Measurements from ENCODE around the gene PSMB10.
"Not testable (repeated sequence)": the region's sequence is repeated elsewhere in the genome, so short reads cannot be mapped to it uniquely, and the experiment has no call there.

Gene PSMB10

DNA sequence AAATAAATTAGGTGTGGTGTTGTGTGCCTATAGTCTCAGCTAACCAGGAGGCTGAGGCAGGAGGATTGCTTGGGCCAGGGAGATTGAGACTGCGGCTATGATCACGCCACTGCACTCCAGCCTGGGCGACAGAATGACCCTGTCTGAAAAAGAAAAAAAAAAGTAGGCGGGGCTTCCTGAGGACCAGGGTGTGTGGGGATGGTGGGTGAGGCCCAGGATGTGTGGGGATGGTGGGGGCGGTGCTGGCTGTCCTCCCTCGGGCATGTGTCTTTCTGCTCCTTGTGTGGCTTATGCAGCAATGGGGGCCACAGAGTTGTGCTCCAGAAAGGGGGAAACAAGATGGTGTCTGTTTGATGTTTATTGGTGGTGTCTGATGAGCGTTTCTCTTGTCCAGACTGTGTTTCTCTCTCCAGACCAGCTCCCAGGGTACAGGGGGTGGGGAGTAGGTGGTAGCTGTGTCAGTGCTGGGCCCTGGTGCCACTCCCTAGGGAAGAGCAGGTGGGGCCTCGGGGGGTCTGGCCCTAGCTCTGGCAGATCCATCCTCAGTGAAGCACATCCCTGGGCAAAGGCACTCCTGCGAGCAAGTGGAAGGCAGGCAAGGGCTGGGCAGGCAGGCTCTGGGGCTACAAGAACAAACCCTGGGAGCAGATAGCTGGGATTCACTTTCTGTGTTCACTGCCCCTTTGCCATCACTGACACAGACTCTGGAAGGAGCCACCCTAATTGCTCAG is 5.0 kb upstream of the PSMB10 start:
- DNase-seq = no peak

DNA sequence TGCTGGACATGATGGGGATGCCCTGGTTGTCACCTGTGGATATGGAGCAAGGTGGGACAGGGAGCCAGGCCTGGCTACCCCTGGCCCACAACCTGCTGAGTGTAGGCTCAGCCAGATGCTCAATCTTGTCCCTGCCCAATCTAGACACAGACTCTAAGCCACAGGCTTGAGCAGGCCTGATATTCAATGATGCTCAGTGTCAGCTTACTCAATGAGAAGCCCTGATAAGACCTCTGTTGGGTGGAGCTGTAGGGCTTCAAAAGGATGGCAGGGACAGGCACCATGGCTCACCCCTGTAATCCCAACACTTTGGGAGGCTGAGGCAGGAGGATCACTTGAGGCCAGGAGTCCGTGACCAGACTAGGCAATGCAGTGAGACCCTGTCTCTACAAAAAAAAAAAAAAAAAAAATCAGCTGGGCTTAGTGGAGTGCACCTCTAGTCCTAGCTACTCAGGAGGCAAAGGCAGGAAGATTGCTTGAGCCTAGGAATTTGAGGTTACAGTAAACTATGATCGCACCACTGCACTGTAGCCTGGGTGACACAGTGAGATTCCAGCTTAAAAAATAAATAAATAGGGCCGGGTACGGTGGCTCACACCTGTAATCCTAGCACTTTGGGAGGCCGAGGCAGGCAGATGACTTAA is 3.9 kb upstream of the PSMB10 start:
- no peak for DNase-seq

DNA sequence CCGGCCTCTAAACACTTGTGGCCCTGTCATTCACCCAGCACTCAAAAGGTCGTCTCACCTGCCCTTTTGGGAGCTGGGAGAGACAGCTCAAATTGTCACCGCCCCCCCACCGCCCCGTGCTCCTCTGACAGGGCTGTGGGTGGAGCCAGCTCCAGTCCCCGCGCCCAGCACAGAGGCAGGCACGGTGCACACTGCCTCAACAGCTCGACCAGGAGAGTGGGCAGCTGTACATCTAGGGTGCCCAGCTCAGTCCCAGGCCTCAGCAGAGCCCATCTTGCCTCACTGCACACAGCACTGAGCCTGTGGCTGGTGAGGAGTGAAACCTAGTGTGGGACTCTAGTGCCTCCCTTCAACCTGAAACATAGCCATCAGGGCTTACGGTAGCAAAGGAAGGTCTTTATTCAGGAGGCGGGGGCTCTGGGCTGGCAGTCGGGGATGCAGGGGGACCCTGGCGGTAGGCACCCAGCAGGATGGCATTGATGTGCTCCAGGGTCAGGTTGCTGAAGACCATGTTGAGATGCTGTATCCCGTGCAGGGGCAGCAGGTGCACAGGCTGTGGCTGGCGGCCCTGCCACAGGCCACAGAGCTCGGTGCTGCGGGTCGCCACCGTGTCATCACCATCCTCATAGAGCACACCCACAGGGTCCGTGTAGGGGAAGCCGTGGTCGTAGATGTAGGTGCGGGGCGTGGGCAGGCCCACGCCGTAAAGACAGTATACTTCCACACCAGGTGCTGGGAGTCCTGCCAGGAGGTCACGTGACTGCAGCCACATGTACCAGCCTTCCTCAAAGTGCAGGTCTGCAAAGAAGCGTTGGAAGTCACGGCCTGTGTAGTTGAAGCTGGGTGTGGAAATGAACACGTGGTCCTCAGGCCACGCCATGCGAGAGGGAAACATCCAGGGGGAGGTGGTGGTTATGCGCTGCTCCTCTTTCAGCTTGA is 3.1 kb upstream of the PSMB10 start:
- no peak for DNase-seq

DNA sequence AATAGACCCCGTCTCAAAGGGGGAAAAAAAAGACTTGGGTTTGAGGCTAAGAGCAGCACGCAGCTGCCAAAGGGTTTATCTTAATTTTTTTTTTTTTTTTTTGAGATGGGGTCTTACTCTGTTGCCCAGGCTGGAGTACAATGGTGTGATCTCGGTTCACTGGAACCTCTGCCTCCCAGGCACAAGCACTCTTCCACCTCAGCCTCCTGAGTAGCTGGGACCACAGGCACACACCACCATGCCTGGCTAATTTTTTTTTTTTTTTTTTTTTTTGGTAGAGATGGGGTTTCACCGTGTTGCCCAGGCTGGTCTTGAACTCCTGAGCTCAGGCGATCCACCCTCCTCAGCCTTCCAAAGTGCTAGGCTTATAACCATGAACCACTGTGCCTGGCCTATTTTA is 1.1 kb upstream of the PSMB10 start:
- not testable (repeated sequence) for DNase-seq

DNA sequence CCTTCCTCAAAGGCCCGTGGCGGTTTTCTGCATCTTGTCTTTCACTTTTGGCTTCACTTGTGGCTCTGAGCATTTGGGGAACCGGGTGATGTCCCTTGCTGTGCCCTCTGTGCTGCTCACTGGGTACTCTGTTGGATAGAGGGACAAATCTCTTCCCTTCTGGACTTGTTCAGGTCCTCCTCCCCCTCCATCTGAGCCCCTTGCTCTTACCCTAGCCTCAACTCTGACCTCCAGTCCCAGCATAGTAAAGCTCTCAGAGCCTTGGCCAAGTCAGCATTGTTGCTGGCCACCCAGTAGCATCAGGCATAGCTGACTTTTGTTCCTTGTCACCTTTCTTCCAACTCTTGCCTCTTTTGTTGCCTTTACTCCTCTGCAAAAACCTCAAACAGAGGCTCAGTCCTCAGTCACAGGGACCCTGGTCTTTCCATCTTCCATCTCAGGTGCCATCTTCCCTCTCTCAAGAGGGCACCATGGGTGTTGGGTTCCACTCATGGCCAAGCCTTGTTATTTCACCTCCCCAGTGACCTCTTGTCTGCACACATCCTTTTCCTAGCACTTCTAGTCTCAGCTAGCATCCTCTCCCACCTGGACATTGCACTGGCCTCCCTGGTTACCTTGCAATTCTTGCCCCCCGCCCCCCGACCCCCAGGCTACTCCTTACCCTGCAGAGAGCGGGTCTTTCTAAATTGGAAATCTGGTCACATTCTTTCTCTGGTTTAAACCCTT is 393 bp upstream of the PSMB10 start:
- no peak for DNase-seq

DNA sequence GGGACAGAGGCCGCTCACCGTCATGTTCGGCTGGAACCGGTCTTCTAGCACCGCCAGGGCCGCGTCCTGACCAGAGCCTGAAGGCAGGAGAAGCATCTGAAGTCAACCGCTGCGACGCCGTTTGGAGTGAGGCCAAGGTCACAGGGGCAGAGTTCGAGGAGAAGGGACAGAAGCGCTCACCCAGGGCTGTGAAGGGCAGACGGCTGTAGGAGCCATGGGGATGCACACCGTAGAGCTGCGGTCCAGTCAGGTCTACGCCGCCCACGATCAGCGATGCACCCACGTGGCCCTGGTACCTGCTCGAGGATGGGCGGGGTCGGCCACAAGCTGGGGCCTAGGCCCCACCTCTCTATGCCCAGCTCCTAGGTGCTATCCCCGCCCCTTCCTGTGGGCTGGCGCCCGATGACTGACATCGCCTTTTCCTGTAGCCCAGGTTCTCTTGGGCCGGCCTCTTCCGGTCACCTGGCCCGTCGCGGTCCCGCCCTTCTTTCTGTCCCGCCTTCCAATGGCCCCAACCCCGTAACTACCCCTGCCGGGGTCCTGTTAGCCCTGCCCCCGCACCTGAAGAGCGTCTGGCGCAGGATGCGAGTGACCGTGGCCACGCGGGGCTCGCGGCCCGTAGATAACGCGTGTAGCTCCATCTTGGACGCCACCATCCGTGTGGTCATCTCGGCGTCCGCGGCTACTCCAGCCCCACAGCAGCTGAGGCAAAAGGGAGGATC is 1.1 kb downstream of the PSMB10 start:
- peak; percentile 90 for DNase-seq

DNA sequence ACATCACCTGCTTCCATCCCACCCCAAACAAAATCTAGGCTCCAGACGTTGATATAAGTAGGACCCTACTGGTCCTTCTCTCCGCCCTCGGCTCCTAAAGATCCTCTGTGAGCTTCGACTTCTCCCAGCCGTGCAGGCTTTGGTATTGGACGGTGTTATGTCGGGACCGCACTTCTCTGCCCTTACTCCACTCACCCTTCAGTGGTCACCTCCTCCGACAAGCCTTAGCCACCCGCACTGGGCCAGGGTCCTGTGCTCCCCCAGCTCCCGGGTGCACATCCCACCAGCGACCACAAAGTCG is 1.6 kb downstream of the PSMB10 start:
- no peak for DNase-seq

DNA sequence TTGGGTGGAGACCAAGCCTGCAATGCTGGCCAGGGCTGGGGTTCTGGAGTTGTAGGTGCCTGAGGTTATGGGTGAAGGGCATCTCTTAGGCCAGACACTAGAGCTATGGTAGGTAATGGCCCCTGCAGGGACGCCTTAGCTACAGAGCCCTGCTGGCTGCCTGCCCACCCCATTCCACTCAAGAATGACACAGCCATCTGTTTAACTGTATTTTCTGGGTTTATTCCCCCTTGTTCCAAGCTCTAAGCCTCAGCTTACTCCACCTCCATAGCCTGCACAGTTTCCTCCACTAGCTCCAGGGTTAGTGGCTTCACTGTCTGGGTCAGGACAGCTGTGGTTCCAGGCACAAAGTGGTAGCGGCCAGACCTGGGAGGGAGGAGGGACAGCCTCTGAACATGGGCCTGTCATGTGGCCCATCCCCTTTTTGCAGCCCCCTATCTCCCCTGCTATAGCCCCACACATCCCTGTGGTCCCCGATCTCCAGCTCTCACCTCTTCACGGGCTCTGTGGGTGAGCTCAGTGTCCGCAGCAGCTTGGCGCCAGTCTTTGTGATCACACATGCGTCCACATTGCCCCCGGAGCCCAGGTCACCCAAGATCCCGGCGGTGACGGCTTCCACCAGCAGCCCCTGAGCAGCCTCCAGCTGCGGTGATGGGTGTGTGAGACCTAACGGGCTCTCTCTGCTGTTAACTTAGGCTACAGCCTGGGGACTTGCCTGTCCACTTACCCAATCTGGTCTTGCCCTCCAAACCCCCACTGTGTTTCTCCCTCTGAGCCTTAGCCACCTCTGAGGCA is 2.1 kb downstream of the PSMB10 start:
- no peak for DNase-seq

DNA sequence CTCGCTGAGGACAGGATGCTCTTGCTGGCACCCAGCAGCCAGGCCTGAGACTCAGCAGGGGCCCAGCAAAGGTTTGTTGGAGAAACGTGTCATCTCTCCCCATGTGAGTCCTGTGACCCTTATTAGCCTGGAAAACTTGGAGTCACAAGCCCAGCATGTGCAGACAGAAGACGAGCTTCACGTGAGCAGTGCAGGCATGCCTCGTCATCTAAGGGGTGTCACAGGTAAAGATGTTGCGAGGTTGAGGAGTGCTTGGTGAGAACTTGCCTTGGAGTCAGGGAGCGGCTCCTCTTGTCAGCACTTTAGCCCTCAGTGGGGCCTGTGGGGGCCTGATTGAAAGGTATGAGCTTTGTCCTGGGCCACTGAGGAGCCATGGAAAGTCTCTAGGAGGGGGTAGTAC is 2.8 kb downstream of the PSMB10 start:
- no peak for DNase-seq

DNA sequence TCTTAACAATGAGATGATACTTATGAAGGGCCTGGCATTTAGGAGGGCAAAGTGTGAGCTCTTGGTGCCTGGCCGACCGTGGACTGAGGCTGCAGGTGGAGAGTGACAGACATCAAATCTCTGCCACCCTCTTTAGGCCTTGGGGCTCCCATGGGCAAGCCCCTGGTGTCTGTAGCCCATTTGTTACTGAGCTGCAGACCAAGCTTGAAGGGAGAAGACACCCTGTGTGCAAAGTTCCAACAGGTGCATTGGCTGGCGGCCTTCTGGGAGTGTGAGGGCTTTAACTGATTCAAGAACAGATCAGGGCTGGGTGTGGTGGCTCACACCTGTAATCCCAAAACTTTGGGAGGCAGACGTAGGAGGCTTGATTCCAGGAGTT is 4.2 kb downstream of the PSMB10 start:
- DNase-seq = no peak

DNA sequence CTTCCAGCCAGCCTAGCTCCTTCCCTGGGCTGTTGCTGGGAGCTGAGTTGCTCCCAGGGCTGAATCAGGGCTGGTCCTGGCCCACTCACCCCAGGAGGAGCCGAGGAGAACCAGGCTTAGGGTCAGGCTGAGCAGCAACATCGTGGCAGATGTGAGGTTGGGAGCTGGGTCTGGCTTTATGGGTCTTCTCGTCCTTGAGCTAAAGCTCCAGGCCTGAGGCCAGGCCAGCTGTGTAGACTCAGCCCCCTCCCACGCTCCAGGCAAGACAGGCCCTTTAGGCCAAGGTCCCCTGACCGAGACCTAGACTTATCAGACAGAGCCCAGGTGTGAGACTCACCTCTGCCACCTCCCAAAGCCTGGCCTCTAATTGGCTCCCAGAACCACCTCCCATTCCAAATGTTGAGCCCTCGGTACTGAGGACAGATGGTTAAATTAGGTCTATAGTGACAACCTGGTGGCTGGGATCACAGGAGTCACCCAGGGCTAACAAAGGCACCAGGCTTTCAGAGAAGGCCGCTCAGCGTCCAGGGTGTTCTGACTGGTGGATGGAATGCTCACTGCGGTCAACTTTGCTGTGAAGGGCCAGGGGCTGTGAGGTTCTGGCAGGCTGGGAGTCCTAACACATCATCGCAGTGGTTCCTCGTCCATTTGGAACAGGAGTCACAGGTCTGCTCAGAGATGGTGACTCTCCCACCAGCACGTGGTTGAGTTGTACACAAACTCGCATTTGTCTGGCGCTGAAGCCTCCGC is 4.8 kb downstream of the PSMB10 start, which contains the start of gene CTRL:
TSS of gene CTRL (minus strand) at position 151 of the 750 bp plus-strand sequence. CDS start at position 141, 10 bp downstream.
- no peak for DNase-seq

DNA sequence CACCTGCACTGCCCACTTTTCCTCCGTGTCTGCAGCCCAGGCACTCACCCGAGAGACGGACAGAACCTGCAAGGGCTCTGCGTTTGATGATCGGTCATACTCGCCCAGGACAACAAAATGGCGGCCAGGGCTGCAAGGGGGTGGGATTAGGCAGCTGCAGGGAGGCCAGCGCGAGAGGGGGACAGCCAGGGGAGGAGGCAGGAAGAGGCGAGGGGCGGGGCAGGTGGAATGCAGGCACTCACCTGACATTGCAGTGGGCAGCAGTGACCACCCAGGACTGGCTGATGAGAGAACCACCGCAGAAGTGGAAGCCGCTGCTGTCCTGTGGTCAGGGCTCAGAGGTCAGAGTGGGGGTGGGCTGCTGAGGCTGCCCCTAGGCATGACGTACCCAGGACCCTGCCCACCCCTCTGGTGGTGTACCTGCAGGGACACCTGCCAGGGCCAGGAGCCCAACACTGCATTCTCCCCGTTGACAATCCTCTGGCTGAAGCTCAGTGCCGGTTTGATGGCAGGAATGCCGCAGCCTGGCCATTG is 5.9 kb downstream of the PSMB10 start:
- no peak for DNase-seq

DNA sequence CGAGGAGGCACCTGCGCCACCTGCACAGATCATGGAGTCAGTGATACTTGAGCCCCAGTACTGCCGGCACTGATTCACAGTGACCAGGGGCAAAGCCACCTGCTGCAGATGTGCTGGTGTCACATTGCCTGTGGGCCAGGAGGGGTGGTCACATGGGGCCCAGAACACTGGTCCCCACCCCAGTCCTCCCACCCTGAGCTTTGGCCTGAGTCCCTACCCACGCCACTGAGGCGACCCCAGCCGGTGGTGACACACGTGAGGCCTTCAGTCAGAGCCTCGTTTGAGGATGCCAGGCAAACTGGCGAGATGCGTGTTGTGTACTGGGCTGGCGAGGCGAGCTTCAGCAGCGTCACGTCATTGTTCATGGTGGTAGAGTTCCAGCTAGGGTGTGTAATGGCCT is 6.5 kb downstream of the PSMB10 start:
- no peak for DNase-seq

DNA sequence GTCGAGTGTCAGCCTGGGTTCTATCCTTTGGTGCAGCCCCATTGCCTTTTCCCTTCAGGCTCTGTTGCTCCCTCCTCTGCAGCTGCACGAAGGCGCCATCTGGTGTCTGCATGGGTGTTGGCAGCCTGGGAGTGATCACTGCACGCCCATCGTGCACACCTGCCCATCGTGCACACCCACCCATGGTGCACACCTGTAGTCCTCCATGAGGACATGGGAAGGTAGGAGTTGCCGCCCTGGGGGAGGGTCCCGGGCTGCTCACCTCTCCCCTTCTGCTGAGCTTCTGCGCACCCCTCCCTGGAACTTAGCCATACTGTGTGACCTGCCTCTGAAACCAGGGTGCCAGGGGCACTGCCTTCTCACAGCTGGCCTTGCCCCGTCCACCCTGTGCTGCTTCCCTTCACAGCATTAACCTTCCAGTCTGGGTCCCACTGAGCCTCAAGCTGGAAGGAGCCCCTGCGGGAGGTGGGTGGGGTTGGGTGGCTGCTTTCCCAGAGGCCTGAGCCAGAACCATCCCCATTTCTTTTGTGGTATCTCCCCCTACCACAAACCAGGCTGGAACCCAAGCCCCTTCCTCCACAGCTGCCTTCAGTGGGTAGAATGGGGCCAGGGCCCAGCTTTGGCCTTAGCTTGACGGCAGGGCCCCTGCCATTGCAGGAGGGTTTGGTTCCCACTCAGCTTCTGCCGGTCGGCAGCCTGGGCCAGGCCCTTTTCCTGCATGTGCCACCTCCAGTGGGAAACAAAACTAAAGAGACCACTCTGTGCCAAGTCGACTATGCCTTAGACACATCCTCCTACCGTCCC is 7.9 kb downstream of the PSMB10 start:
- peak; percentile 53 for DNase-seq

DNA sequence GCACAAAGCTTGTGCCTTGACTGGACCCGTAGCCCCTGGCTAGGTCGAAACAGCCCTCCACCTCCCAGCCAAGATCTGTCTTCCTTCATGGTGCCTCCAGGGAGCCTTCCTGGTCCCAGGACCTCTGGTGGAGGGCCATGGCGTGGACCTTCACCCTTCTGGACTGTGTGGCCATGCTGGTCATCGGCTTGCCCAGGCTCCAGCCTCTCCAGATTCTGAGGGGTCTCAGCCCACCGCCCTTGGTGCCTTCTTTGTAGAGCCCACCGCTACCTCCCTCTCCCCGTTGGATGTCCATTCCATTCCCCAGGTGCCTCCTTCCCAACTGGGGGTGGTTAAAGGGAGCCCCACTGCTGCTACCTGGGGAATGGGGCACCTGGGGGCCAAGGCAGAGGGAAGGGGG is 8.5 kb downstream of the PSMB10 start:
- no peak for DNase-seq

DNA sequence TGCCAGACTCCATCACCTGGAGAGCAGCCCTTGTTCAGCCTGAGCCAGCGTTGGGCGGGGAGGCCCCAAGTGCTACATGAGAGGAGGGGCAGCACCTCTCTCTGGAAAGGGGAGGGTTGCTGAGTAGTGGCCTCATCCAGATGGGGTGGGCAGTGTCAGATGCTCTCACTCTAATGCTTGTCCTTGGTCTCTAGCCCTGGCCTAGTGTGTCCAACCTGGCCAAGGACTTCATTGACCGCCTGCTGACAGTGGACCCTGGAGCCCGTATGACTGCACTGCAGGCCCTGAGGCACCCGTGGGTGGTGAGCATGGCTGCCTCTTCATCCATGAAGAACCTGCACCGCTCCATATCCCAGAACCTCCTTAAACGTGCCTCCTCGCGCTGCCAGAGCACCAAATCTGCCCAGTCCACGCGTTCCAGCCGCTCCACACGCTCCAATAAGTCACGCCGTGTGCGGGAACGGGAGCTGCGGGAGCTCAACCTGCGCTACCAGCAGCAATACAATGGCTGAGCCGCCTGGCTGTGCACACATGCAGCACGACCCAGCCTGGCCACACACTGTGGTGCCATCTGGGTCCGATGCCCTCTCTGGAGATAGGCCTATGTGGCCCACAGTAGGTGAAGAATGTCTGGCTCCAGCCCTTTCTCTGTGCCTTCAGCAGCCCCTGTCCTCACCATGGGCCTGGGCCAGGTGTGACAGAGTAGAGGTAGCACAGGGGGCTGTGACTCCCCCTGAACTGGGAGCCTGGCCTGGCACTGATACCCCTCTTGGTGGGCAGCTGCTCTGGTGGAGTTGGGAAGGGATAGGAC is 9.3 kb downstream of the PSMB10 start:
- DNase-seq = no peak

DNA sequence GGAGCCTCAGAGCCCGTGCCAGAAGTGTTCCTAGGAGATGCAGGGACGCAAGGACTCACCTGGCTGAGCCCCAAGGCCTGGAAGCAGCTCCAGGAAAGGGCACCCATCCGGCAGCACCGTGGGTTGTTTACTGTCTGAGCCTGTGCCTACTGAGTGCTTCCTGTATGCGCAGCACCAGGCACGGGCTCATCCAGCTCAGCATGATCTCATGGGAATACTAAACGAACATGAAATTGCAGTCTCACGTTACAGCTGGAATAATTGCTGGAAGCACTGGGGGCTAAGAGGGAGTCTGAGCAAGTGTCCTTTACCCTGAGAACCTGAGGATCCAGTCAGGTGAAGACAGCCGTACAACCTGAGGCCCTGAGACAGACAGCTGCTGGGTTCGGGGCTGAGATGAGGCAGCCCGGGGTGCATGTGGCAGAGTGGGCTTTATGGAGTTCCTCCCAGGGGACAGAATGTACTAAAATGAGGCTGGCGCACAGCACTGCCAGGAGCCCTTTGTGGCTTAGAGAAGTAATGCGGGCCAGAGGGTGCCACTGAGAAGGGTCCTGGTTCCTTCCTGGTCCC is 10.4 kb downstream of the PSMB10 start:
- DNase-seq = peak; percentile 85

DNA sequence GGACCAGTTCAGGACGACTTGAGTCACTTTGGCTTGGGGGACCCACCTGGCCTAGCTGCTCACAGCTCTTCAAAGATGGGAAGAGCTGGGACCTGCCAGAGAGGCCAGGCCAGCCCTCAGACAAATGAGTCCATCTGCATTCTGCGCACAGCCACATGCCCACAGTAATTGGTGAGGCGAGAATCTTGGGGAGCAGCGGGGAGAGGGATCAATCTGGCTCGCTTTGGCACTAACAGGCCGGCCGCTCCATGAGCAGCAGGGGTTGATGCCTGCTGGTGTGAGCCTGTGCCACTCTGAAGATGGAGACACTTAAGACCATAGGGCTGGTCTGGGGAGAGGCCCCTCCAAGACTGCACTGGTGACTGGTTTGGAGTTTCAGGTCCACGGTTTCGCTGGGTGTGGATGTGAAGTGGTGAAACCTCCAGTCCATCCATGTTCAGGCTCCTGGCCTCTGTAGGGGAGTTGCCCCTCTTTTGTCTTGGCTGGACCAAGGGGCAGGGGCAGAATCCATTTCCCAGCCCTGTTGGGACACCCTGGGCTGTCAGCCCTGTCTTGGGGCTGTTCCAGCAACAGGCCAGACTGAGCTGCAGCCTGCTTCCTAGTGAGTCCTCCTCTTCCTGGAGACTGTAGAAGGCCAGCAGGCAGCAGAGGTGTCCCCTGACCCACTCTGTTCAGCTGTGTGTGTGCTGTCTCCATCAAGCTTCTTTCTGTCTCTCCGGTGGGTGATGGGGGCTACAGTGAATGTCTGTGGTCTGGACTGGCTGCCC is 12.3 kb downstream of the PSMB10 start:
- DNase-seq = no peak

Measured in NCI-H2029 (cell line).